ENCODE data around the gene INTS4.
"Not testable (repeated sequence)": the region's sequence is repeated elsewhere in the genome, so short reads cannot be mapped to it uniquely, and the experiment has no call there.

INTS4 gene

GRCh38 chr11:78011301-78011700 is 16.8 kb upstream of the INTS4 start:
- H3K27me3 Mint-ChIP-seq: peaks cover 3% of the 10 kb centered on the region
- no peak overlapping the region for H3K4me3 Mint-ChIP-seq
- no peaks in the 10 kb centered on the region for H3K9me3 Mint-ChIP-seq
- no peak overlapping the region for H3K27ac Mint-ChIP-seq
- intact Hi-C loops (cut with micrococcal nuclease): no loop called here
- no peaks in the 10 kb centered on the region for H3K36me3 Mint-ChIP-seq (ENCODE audit: low read depth)
- no peaks in the 10 kb centered on the region for H3K4me1 Mint-ChIP-seq (ENCODE audit: low read depth)

- Mint-ChIP-seq H3K4me1 (ENCODE audit: low read depth) (no peaks in the 10 kb centered on the region), H3K9me3 (no peaks in the 10 kb centered on the region), H3K36me3 (ENCODE audit: low read depth) (no peaks in the 10 kb centered on the region), H3K4me3 (no peak overlapping the region), H3K27ac (no peak overlapping the region), H3K27me3 (peaks cover 3% of the 10 kb centered on the region)
- intact Hi-C loops (cut with micrococcal nuclease): no loop called here
These were observed 16.3 kb upstream of the INTS4 start for GRCh38 chr11:78010755-78011154.

GRCh38 chr11:78010304-78010703 is 15.8 kb upstream of the INTS4 start:
- Mint-ChIP-seq H3K27ac (no peak overlapping the region), H3K4me3 (no peak overlapping the region), H3K4me1 (ENCODE audit: low read depth) (no peaks in the 10 kb centered on the region), H3K27me3 (peaks cover 3% of the 10 kb centered on the region), H3K36me3 (ENCODE audit: low read depth) (no peaks in the 10 kb centered on the region), H3K9me3 (no peaks in the 10 kb centered on the region)
- intact Hi-C loops (cut with micrococcal nuclease): no loop called here

GRCh38 chr11:78009062-78009461 is 14.6 kb upstream of the INTS4 start:
- H3K4me1 Mint-ChIP-seq (ENCODE audit: low read depth): no peaks in the 10 kb centered on the region
- H3K27ac Mint-ChIP-seq: no peak overlapping the region

GRCh38 chr11:78000193-78000592 is 5.7 kb upstream of the INTS4 start:
- Mint-ChIP-seq H3K4me3 (no peak overlapping the region), H3K4me1 (ENCODE audit: low read depth) (peaks cover 6% of the 10 kb centered on the region), H3K27ac (no peak overlapping the region), H3K36me3 (ENCODE audit: low read depth) (no peaks in the 10 kb centered on the region), H3K9me3 (no peaks in the 10 kb centered on the region), H3K27me3 (peaks cover 4% of the 10 kb centered on the region)
- intact Hi-C loops (cut with micrococcal nuclease): no loop called here

More at GRCh38 chr11:78009062-78009461, 14.6 kb upstream of the INTS4 start:
- Mint-ChIP-seq H3K27me3 (peaks cover 3% of the 10 kb centered on the region), H3K9me3 (no peaks in the 10 kb centered on the region), H3K4me3 (no peak overlapping the region), H3K36me3 (ENCODE audit: low read depth) (no peaks in the 10 kb centered on the region)
- intact Hi-C loops (cut with micrococcal nuclease): no loop called here

DNA sequence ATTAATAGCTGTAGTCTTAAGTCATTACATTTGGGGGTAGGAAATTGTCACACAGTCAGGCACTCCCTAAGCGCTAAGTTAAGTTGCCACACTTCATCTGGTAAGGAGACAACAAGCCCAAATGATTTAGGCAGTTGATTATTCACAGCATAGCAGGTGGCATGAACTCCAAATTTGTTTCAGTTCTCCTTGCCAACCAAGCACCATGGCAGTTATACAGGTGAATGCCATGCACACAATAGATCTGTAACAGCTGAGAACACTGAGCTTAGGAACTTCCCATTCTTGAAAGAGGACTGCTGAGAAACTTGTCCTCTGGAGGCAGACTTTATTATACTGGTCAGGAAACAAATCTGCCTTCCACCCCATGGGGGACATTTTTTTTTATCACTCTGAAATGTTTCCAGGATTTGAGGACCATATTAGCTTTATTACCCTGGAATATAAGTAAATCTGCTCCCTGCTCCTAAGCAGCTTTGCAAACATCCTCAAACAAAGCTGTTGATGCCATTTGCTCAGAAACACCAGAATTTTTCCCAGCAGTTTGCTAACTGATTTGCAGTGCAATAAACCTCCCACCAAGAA is 5.1 kb upstream of the INTS4 start:
- intact Hi-C loops (cut with micrococcal nuclease): loop anchor here (10.0 kb wide), 1 partner anchor 365 kb away; the partner anchor contains the start of gene CLNS1A
- Mint-ChIP-seq H3K36me3 (ENCODE audit: low read depth) (no peaks in the 10 kb centered on the region), H3K27ac (no peak overlapping the region), H3K4me1 (ENCODE audit: low read depth) (peaks cover 9% of the 10 kb centered on the region), H3K4me3 (no peak overlapping the region), H3K27me3 (peaks cover 4% of the 10 kb centered on the region), H3K9me3 (no peaks in the 10 kb centered on the region)

DNA sequence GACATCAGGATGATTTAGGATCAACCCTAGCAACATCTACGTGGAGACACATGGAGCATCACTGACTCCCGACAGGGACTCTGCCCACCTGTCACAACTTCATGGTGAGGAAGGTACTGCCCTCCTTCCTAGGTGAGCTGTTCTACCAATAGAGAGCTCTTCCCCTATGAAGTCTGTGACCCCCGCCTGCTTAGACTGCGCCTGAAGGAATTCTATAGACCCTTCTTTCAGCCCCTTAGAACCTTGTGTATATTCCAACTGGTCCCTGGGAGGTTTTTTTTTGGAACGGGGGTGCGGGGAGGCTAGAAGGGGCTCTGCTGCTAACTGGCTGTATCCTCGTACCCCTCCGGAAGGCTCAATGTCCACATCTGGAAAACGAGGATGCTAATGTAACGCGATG is 566 bp downstream of the INTS4 start:
- Mint-ChIP-seq H3K4me3 (peak overlapping the region; percentile 79), H3K27ac (peak overlapping the region; percentile 87), H3K9me3 (no peaks in the 10 kb centered on the region), H3K36me3 (ENCODE audit: low read depth) (peaks cover 22% of the 10 kb centered on the region), H3K4me1 (ENCODE audit: low read depth) (peaks cover 29% of the 10 kb centered on the region), H3K27me3 (no peaks in the 10 kb centered on the region)
- intact Hi-C loops (cut with micrococcal nuclease): loop anchor here (2.0 to 10.0 kb wide), 2 partner anchors 173 to 359 kb away; partner anchors contain the start of genes AAMDC, CLNS1A and RSF1

GRCh38 chr11:77990981-77991380 is 3.5 kb downstream of the INTS4 start:
- Mint-ChIP-seq H3K4me1 (ENCODE audit: low read depth) (peaks cover 29% of the 10 kb centered on the region), H3K36me3 (ENCODE audit: low read depth) (peaks cover 51% of the 10 kb centered on the region), H3K9me3 (no peaks in the 10 kb centered on the region), H3K27ac (no peak overlapping the region), H3K4me3 (no peak overlapping the region), H3K27me3 (no peaks in the 10 kb centered on the region)
- intact Hi-C loops (cut with micrococcal nuclease): loop anchor here (10.0 kb wide), 1 partner anchor 356 kb away; the partner anchor contains the start of gene CLNS1A

GRCh38 chr11:77986456-77986855 is 8.0 kb downstream of the INTS4 start:
- H3K27ac Mint-ChIP-seq; intact Hi-C loops (cut with micrococcal nuclease); H3K4me1 Mint-ChIP-seq (ENCODE audit: low read depth); H3K27me3 Mint-ChIP-seq; H3K9me3 Mint-ChIP-seq; H3K4me3 Mint-ChIP-seq: not testable (repeated sequence)
- H3K36me3 Mint-ChIP-seq (ENCODE audit: low read depth): peaks cover 90% of the 10 kb centered on the region

DNA sequence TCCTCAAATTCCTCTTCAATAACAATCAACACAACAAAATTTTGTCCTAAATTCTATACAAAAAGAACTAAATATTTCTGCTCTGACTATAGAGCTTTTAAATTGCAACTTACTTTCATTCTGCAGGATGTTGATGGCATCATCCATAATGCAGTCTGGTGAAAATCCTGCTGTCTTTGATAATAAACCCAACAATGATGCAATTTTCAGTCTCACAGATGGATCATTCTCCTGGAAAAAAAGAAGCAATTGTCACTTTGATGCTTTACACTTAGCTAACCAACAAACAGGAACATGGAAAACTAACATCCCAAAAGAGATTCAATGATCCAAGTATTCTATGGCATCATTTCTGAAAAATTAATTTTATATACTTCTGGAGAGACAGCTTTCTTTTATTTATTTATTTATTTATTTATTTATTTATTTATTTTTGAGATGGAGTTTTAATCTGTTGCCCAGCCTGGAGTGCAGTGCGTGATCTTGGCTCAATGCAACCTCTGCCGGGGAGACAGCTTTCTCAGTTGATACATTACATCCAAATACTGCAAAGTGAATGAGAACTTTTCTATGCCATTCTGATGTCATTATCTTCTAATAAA is 13.0 kb downstream of the INTS4 start:
- Mint-ChIP-seq H3K4me3 (no peak overlapping the region), H3K4me1 (ENCODE audit: low read depth) (no peaks in the 10 kb centered on the region), H3K36me3 (ENCODE audit: low read depth) (peaks cover 80% of the 10 kb centered on the region), H3K27ac (no peak overlapping the region), H3K27me3 (no peaks in the 10 kb centered on the region), H3K9me3 (no peaks in the 10 kb centered on the region)
- intact Hi-C loops (cut with micrococcal nuclease): no loop called here

GRCh38 chr11:77968337-77968736 is 26.1 kb downstream of the INTS4 start:
- Mint-ChIP-seq H3K9me3 (no peaks in the 10 kb centered on the region), H3K4me3 (no peak overlapping the region), H3K27me3 (no peaks in the 10 kb centered on the region), H3K36me3 (ENCODE audit: low read depth) (peaks cover 50% of the 10 kb centered on the region), H3K4me1 (ENCODE audit: low read depth) (peaks cover 4% of the 10 kb centered on the region), H3K27ac (no peak overlapping the region)
- intact Hi-C loops (cut with micrococcal nuclease): no loop called here

DNA sequence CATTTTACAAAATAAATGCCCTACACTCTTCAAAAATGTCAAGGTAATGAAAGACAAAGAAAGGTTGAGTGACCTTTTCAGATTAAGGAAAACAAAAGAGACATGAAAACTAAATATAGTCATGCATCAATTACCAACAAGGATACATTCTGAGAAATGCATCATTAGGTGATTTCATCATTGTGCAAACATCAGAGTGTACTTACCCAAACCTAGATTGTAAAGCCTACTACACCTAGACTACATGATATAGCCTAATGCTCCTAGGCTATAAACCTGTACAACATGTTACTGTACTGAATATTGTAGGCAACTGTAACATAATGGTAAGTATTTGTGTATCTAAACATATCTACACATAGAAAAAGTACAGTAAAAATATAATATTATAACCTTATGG is 26.7 kb downstream of the INTS4 start:
- peaks cover 50% of the 10 kb centered on the region for H3K36me3 Mint-ChIP-seq (ENCODE audit: low read depth)
- no peak overlapping the region for H3K27ac Mint-ChIP-seq
- H3K27me3 Mint-ChIP-seq: no peaks in the 10 kb centered on the region
- H3K9me3 Mint-ChIP-seq: no peaks in the 10 kb centered on the region
- intact Hi-C loops (cut with micrococcal nuclease): no loop called here
- H3K4me1 Mint-ChIP-seq (ENCODE audit: low read depth): peaks cover 4% of the 10 kb centered on the region
- H3K4me3 Mint-ChIP-seq: no peak overlapping the region

- no peak overlapping the region for H3K4me3 Mint-ChIP-seq
- no peak overlapping the region for H3K27ac Mint-ChIP-seq
- H3K4me1 Mint-ChIP-seq (ENCODE audit: low read depth): peaks cover 4% of the 10 kb centered on the region
- intact Hi-C loops (cut with micrococcal nuclease): no loop called here
- no peaks in the 10 kb centered on the region for H3K27me3 Mint-ChIP-seq
- H3K9me3 Mint-ChIP-seq: no peaks in the 10 kb centered on the region
- peaks cover 47% of the 10 kb centered on the region for H3K36me3 Mint-ChIP-seq (ENCODE audit: low read depth)
These were observed 27.3 kb downstream of the INTS4 start for GRCh38 chr11:77967121-77967520.

GRCh38 chr11:77966338-77966737 is 28.1 kb downstream of the INTS4 start:
- peaks cover 39% of the 10 kb centered on the region for H3K36me3 Mint-ChIP-seq (ENCODE audit: low read depth)
- intact Hi-C loops (cut with micrococcal nuclease): no loop called here
- H3K27ac Mint-ChIP-seq: no peak overlapping the region
- H3K9me3 Mint-ChIP-seq: no peaks in the 10 kb centered on the region
- H3K27me3 Mint-ChIP-seq: no peaks in the 10 kb centered on the region
- H3K4me1 Mint-ChIP-seq (ENCODE audit: low read depth): peaks cover 4% of the 10 kb centered on the region
- no peak overlapping the region for H3K4me3 Mint-ChIP-seq

DNA sequence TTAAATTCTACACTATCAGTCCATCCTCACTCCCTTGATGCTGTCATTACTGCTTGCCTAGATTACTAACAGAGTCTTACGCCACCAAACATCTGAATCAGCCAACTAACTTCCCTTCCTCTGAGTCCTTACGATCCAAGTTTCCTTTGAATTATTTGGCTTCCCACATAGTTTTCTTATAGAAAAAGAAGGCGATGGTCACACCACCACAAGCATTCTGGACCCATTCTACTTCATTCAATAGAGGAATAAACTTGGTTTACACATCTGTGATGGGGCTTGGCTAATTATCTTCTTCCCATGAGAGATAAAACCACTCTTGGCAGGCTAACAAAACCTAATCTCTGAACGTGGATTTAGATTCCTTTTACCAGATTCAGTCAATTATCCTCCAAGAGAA is 35.0 kb downstream of the INTS4 start:
- Mint-ChIP-seq H3K27ac (no peak overlapping the region), H3K36me3 (ENCODE audit: low read depth) (peaks cover 62% of the 10 kb centered on the region), H3K4me1 (ENCODE audit: low read depth) (no peaks in the 10 kb centered on the region), H3K4me3 (no peak overlapping the region), H3K9me3 (no peaks in the 10 kb centered on the region), H3K27me3 (no peaks in the 10 kb centered on the region)
- intact Hi-C loops (cut with micrococcal nuclease): no loop called here
